ENCODE results near the gene LAPTM5. TPM values are rescaled to one million over a fixed set of nuclear protein-coding genes. Genes with fewer than 3 reads are reported as not detected.

LAPTM5 gene
- total and polyA plus RNA-seq, 2 of the 8 experiments (the other 6 are each of a cell fraction or from before 2014, with no cell fraction given): 0.37 to 1.4 TPM

GRCh38 chr1:30731109-30731805 lies 26.3 kb downstream of the LAPTM5 start:
- H4K8ac ChIP-seq (ENCODE audit: extremely low read depth, insufficient read depth, low read length): no peak overlapping the region; the same call in 1 of the 2 replicates
- H4K5ac ChIP-seq (ENCODE audit: insufficient read length, low read depth, low read length): no peak overlapping the region
- H2AK5ac ChIP-seq (ENCODE audit: low read depth, low read length): no peak overlapping the region
- no peaks in the 10 kb centered on the region for H3K36me3 ChIP-seq (ENCODE audit: control insufficient read depth in 2 of 4, insufficient read depth in 4 of 4, low read length in 3 of 4)
- DNase-seq (ENCODE audit: low read depth in 1 of 2, low spot score in 2 of 2) (no peak), FAIRE-seq (no peak)
- H3K23ac ChIP-seq (ENCODE audit: insufficient read length): no peak overlapping the region
- H3K14ac ChIP-seq (ENCODE audit: insufficient read length): no peak overlapping the region
- H4K20me1 ChIP-seq (replicated peaks in 1 of 2; ENCODE audit: control insufficient read depth in 1 of 2, insufficient read depth in 2 of 2, low read length in 2 of 2): no peaks in the 10 kb centered on the region
- H2BK15ac ChIP-seq (ENCODE audit: low read length): no peak overlapping the region
- H3K4ac ChIP-seq (replicated peaks; ENCODE audit: insufficient read length, low read depth, low read length): no peak overlapping the region
- no peak overlapping the region for H2BK120ac ChIP-seq (replicated peaks; ENCODE audit: low read depth, low read length)
- CTCF ChIA-PET (ENCODE audit: partially characterized antibody): interaction anchor here (0.6 to 55.1 kb wide), 3 partner anchors 11 to 310 kb away, joined by 3 to 1640 read pairs (median 57); partner anchors contain the start of gene LAPTM5
- H3K27me3 ChIP-seq (replicated peaks in 1 of 4; ENCODE audit: control insufficient read depth in 3 of 4, extremely low read depth in 1 of 4, insufficient read depth in 3 of 4, low read length in 3 of 4): no peaks in the 10 kb centered on the region
- H3K4me1 ChIP-seq (replicated peaks in 1 of 4; ENCODE audit: control insufficient read depth in 3 of 4, insufficient read depth in 4 of 4, low read length in 3 of 4): peaks cover 0 to 7% (median 3%) of the 10 kb centered on the region in 4 experiments; a peak in 4 of 7 replicates
- no peak overlapping the region for H3K4me3 ChIP-seq (ENCODE audit: extremely low read depth in 1 of 4, insufficient read depth in 2 of 4, low read depth in 3 of 4, low read length in 4 of 4)
- H3K9ac ChIP-seq (replicated peaks in 1 of 4; ENCODE audit: extremely low read depth in 1 of 4, low read depth in 3 of 4, low read length in 3 of 4): no peak overlapping the region
- H2BK20ac ChIP-seq (ENCODE audit: low read length): no peak overlapping the region
- H3K9me3 ChIP-seq (ENCODE audit: insufficient read depth in 2 of 2, low read depth in 1 of 2, low read length in 1 of 2): no peaks in the 10 kb centered on the region
- H3K56ac ChIP-seq (replicated peaks; ENCODE audit: insufficient read length, low read depth, low read length): no peak overlapping the region
- H3K18ac ChIP-seq (ENCODE audit: extremely low read depth, low read length): no peak overlapping the region
- H3K23me2 ChIP-seq (ENCODE audit: low read depth, low read length): peaks cover 4% of the 10 kb centered on the region; the same call in 1 of the 2 replicates
- no peaks in the 10 kb centered on the region for H3K79me1 ChIP-seq (ENCODE audit: low read depth, low read length)
- no peak overlapping the region for H3K27ac ChIP-seq (ENCODE audit: low read depth, low read length)
- H4K91ac ChIP-seq (replicated peaks; ENCODE audit: insufficient read length, low read length): no peak overlapping the region
- no peak overlapping the region for H3K4me2 ChIP-seq (ENCODE audit: insufficient read depth in 1 of 2, low read depth in 2 of 2, low read length in 2 of 2)
- H2BK5ac ChIP-seq (ENCODE audit: low read depth, low read length): no peak overlapping the region
- H2BK12ac ChIP-seq (ENCODE audit: low read depth, low read length): no peak overlapping the region
- POLR2A ChIA-PET (ENCODE audit: partially characterized antibody): interaction anchor here (0.8 to 1.2 kb wide), 2 partner anchors 13 to 47 kb away, joined by 3 read pairs; no protein-coding TSS in a partner anchor
- whole genome bisulfite sequencing, 2 experiments (ENCODE audit: extremely low coverage in 1 of 2, insufficient coverage in 1 of 2, insufficient read length in 1 of 2, insufficient replicate concordance in 2 of 2, low coverage in 1 of 2, low lambda C conversion rate in 2 of 2, missing lambda C conversion rate in 1 of 2): 80% methylated on average over 10 of the region's 10 CpGs; no CpG with 5 or more reads in 1 of the 2 experiments
- no peaks in the 10 kb centered on the region for H3K79me2 ChIP-seq (ENCODE audit: control insufficient read depth in 1 of 2, insufficient read depth in 2 of 2, low read length in 2 of 2)
- H2AFZ ChIP-seq (ENCODE audit: low read length): no peak overlapping the region
- TF ChIP-seq, protein P1, sequence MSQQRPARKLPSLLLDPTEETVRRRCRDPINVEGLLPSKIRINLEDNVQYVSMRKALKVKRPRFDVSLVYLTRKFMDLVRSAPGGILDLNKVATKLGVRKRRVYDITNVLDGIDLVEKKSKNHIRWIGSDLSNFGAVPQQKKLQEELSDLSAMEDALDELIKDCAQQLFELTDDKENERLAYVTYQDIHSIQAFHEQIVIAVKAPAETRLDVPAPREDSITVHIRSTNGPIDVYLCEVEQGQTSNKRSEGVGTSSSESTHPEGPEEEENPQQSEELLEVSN (IDR thresholded peaks at IDR 0.05): no peak
- no peak for TF ChIP-seq GABPA (IDR thresholded peaks at IDR 0.05; ENCODE audit: borderline replicate concordance, insufficient read depth, low read length)
- no peak for TF ChIP-seq SIN3A (conservative IDR thresholded peaks at IDR 0.05 in 1 of 2, IDR thresholded peaks at IDR 0.05 in 1 of 2; ENCODE audit: low read depth in 1 of 2, low read length in 2 of 2)
- TF ChIP-seq JUN (IDR thresholded peaks at IDR 0.05; ENCODE audit: low read depth, low read length): no peak
